A549 (cell line): ENCODE measurements around the gene KHDRBS2. TPM values are rescaled to one million over a fixed set of nuclear protein-coding genes. Genes with fewer than 3 reads are reported as not detected.

ENCODE experiments used
- ATAC-seq, 2 experiments: fragments of 200-7000 bp in 1 of 2; fragments of >200 bp in 1 of 2; cut with Nextera tagmentation in 1 of 2; cut with Tn5 transposase in 1 of 2; 3 replicates each; pipeline versions ENCODE4 v1.8.0 to v1.9.1; 2018 to 2020; ENCODE audit warnings: mild to moderate bottlenecking in 1 of 2, moderate library complexity in 1 of 2
- CTCF ChIA-PET: fragments of 300-600 bp; sonication (Branson Sonifier 250); formaldehyde crosslinking; extraction: SDS; loops from one replicate; lab custom pipeline; 2021; ENCODE audit warnings: antibody characterized with exemption, inconsistent platforms; lab: Yijun Ruan, JAX
- POLR2A ChIA-PET: fragments of 350-600 bp; formaldehyde crosslinking; extraction: SDS; loops from one replicate; lab custom pipeline; 2021; ENCODE audit warnings: antibody characterized with exemption, inconsistent platforms; lab: Yijun Ruan, JAX
- DNase-seq, 2 experiments: peaks; one replicate each; pipeline versions ENCODE4 v3.0.0 to v3.0.0-alpha.2; 2011 to 2016; ENCODE audit warnings: low read depth in 1 of 2, low spot score in 1 of 2
- FAIRE-seq: peaks from 2 replicates; lab custom pipeline; 2011; peaks lifted over from hg19 to GRCh38; lab: Jason Lieb, UNC
- H3K27ac ChIP-seq, 2 experiments: fragments of >200 bp; sonication (Bioruptor Twin); formaldehyde crosslinking; 3 replicates each; pipeline ENCODE4 v1.5.1; 2016 to 2017
- H3K4me1 ChIP-seq: fragments of >200 bp; sonication (Bioruptor Twin); formaldehyde crosslinking; 3 replicates; pipeline ENCODE4 v1.6.1; 2016
- H3K4me2 ChIP-seq: fragments of >200 bp; sonication (Bioruptor Twin); formaldehyde crosslinking; 3 replicates; pipeline ENCODE4 v1.6.1; 2016
- H3K4me3 ChIP-seq: fragments of >200 bp; sonication (Bioruptor Twin); formaldehyde crosslinking; 3 replicates; pipeline ENCODE4 v1.5.1; 2016
- H3K9me3 ChIP-seq: fragments of >200 bp; sonication (Bioruptor Twin); formaldehyde crosslinking; 3 replicates; pipeline ENCODE4 v1.6.1; 2016
- BHLHE40 ChIP-seq: IDR thresholded peaks from 2 replicates; pipeline ENCODE4 v1.6.1; 2012; ENCODE audit warnings: low read depth, low read length, inconsistent platforms
- CBX2 ChIP-seq: fragments of 200-600 bp; sonication (generic); IDR thresholded peaks from 2 replicates; pipeline ENCODE4 v1.6.1; 2016; ENCODE audit warnings: low read depth, mild to moderate bottlenecking, borderline replicate concordance
- CTCF ChIP-seq: fragments of >200 bp; sonication (Bioruptor Twin); formaldehyde crosslinking; IDR thresholded peaks from 3 replicates; pipeline ENCODE4 v1.5.1; 2016
- EHF ChIP-seq: fragments of 250-450 bp; sonication (Bioruptor Pico); IDR thresholded peaks from 2 replicates; pipeline ENCODE4 v1.5.0; 2020; ENCODE audit warnings: mild to moderate bottlenecking
- EHMT2 ChIP-seq: fragments of 200-600 bp; sonication (generic); IDR thresholded peaks from 2 replicates; pipeline ENCODE4 v1.6.1; 2016; ENCODE audit warnings: antibody characterized with exemption, low read depth, mild to moderate bottlenecking, moderate library complexity
- ELK1 ChIP-seq: fragments of 150-350 bp; IDR thresholded peaks from 2 replicates; pipeline ENCODE4 v1.6.1; 2014; ENCODE audit warnings: low read depth, mild to moderate bottlenecking, low read length
- ESRRA ChIP-seq: fragments of 150-350 bp; IDR thresholded peaks from 2 replicates; pipeline ENCODE4 v1.6.1; 2014; ENCODE audit warnings: mild to moderate bottlenecking, low read length, borderline replicate concordance
- FOSB ChIP-seq: fragments of 250-450 bp; sonication (Bioruptor Pico); IDR thresholded peaks from 2 replicates; pipeline ENCODE4 v1.5.0; 2020; ENCODE audit warnings: mild to moderate bottlenecking, moderate library complexity
- FOXS1 ChIP-seq: fragments of 250-450 bp; sonication (Bioruptor Pico); IDR thresholded peaks from 2 replicates; pipeline ENCODE4 v1.5.0; 2020; ENCODE audit warnings: mild to moderate bottlenecking, moderate library complexity
- HES2 ChIP-seq: fragments of >200 bp; sonication (Bioruptor Twin); formaldehyde crosslinking; IDR thresholded peaks from 2 replicates; pipeline ENCODE4 v1.6.1; 2016
- HMGXB4 ChIP-seq: fragments of 250-450 bp; sonication (Bioruptor Pico); IDR thresholded peaks from 2 replicates; pipeline ENCODE4 v1.5.0; 2021; ENCODE audit warnings: mild to moderate bottlenecking, moderate library complexity, borderline replicate concordance
- JUNB ChIP-seq: fragments of >200 bp; sonication (Bioruptor Twin); formaldehyde crosslinking; IDR thresholded peaks from 2 replicates; pipeline ENCODE4 v1.6.1; 2016
- MAZ ChIP-seq: fragments of 150-350 bp; IDR thresholded peaks from 2 replicates; pipeline ENCODE4 v1.6.1; 2014; ENCODE audit warnings: antibody characterized with exemption, low read depth, low read length, borderline replicate concordance
- NFE2L2 ChIP-seq: fragments of 150-350 bp; conservative IDR thresholded peaks from 2 replicates; pipeline ENCODE4 v1.6.1; 2014; ENCODE audit warnings: low read length
- NR3C1 ChIP-seq: fragments of >200 bp; sonication (Bioruptor Twin); formaldehyde crosslinking; IDR thresholded peaks from 3 replicates; pipeline ENCODE4 v1.6.1; 2017
- PBX3 ChIP-seq: IDR thresholded peaks from 2 replicates; pipeline ENCODE4 v1.6.1; 2012
- PHF8 ChIP-seq: fragments of 200-600 bp; sonication (generic); IDR thresholded peaks from 2 replicates; pipeline ENCODE4 v1.6.1; 2016; ENCODE audit warnings: low read depth, mild to moderate bottlenecking, antibody characterized with exemption, moderate library complexity, borderline replicate concordance
- POLR2AphosphoS2 ChIP-seq: conservative IDR thresholded peaks from 2 replicates; pipeline ENCODE4 v1.6.1; 2012; ENCODE audit warnings: low read length, improper control_type of control experiment, inconsistent platforms
- RAD21 ChIP-seq, 2 experiments: fragments of >200 bp in 1 of 2; sonication (Bioruptor Twin) in 1 of 2; formaldehyde crosslinking in 1 of 2; IDR thresholded peaks in 1 of 2; conservative IDR thresholded peaks in 1 of 2; 2 replicates in 1 of 2; 3 replicates in 1 of 2; pipeline ENCODE4 v1.6.1; 2012 to 2018; ENCODE audit warnings: inconsistent platforms in 1 of 2
- REST ChIP-seq: fragments of 200-600 bp; sonication (generic); IDR thresholded peaks from 2 replicates; pipeline ENCODE4 v1.6.1; 2016; ENCODE audit warnings: antibody characterized with exemption, mild to moderate bottlenecking, moderate library complexity
- RFX5 ChIP-seq: fragments of 450-650 bp; IDR thresholded peaks from 2 replicates; pipeline ENCODE4 v1.7.1; 2014; ENCODE audit warnings: antibody characterized with exemption, mild to moderate bottlenecking, moderate library complexity
- RNF2 ChIP-seq: fragments of 200-600 bp; sonication (generic); IDR thresholded peaks from 2 replicates; pipeline ENCODE4 v1.6.1; 2016; ENCODE audit warnings: low read depth, mild to moderate bottlenecking, antibody characterized with exemption, moderate library complexity, borderline replicate concordance
- SREBF2 ChIP-seq: fragments of 450-650 bp; IDR thresholded peaks from 2 replicates; pipeline ENCODE4 v1.6.1; 2014; ENCODE audit warnings: mild to moderate bottlenecking, moderate library complexity
- TFCP2L1 ChIP-seq: fragments of 250-450 bp; sonication (Bioruptor Pico); IDR thresholded peaks from 2 replicates; pipeline ENCODE4 v1.5.0; 2021; ENCODE audit warnings: mild to moderate bottlenecking
- USF2 ChIP-seq: fragments of 450-650 bp; IDR thresholded peaks from 2 replicates; pipeline ENCODE4 v1.6.1; 2014; ENCODE audit warnings: antibody characterized with exemption
- ZFP36 ChIP-seq: fragments of 450-650 bp; IDR thresholded peaks from 2 replicates; pipeline ENCODE4 v1.6.1; 2014; ENCODE audit warnings: borderline replicate concordance; ENCODE audit not compliant: partially characterized antibody
- WGBS: methylation state at CpG from one replicate; pipeline ENCODE4 v1.1.6; 2017; ENCODE audit errors: missing lambda C conversion rate; 5-methylcytosine and 5-hydroxymethylcytosine counted together
- polyA plus RNA-seq, 4 experiments: library from polyadenylated mRNA; depleted of rRNA in 3 of 4; stranded (reverse); fragments of >200 nt; fragmentation: RNase III in 1 of 4; extraction: RNeasy Plus Mini Kit Qiagen cat#74134 plus additional on column Dnase treatment in 1 of 4; gene quantifications; 2 replicates in 3 of 4; 3 replicates in 1 of 4; pipeline ENCODE4 v1.2.3, GENCODE V29; 2011 to 2017

KHDRBS2 gene
- polyA plus RNA-seq, 2 of the 4 experiments (the other 2 are of a cell fraction) = not detected

GRCh38 chr6:62150048-62150663 lies 135.9 kb downstream of the KHDRBS2 start (continued):
- TF ChIP-seq RAD21 (conservative IDR thresholded peaks at IDR 0.05 in 1 of 2, IDR thresholded peaks at IDR 0.05 in 1 of 2) (peak; percentile 23 to 32; a peak in 3 of 5 replicates), ESRRA (no peak), SREBF2 (no peak), CBX2 (no peak), CTCF (peak; percentile 37; the same call in 2 of the 3 replicates), JUNB (no peak), BHLHE40 (no peak), ELK1 (no peak), PHF8 (no peak)
- TF ChIP-seq, all 56 proteins: peak for 3

- Histone ChIP-seq H3K4me1 (no peaks in the 10 kb centered on the region), H3K4me2 (no peak overlapping the region), H3K27ac (no peak overlapping the region), H3K9me3 (no peaks in the 10 kb centered on the region), H3K4me3 (no peak overlapping the region)
- no peak for TF ChIP-seq HMGXB4 (CRISPR knock-in tag)
- TF ChIP-seq FOSB (CRISPR knock-in tag) = no peak
- no peak for TF ChIP-seq REST
- no peak for TF ChIP-seq FOXS1 (CRISPR knock-in tag)
- TF ChIP-seq NR3C1 = no peak
- TF ChIP-seq HES2 = no peak
- no peak for TF ChIP-seq POLR2AphosphoS2
- no peak for TF ChIP-seq MAZ
- no peak for TF ChIP-seq USF2
- TF ChIP-seq EHF (CRISPR knock-in tag) = no peak
- no peak for TF ChIP-seq NFE2L2
- TF ChIP-seq ZFP36 = no peak
- no peak for TF ChIP-seq CBX2
- no peak for TF ChIP-seq EHMT2
- no peak for TF ChIP-seq TFCP2L1 (CRISPR knock-in tag)
- TF ChIP-seq PBX3 = no peak
- TF ChIP-seq RNF2 = no peak
- TF ChIP-seq RFX5 = no peak
- WGBS = 3% methylated on average over 4 of the region's 4 CpGs
- ChIA-PET CTCF (no interaction called here), POLR2A (no interaction called here)
- no peak for FAIRE-seq
- no peak for ATAC-seq
- no peak for DNase-seq
Observed at GRCh38 chr6:62146954-62147853, 138.8 kb downstream of the KHDRBS2 start.
